ENCODE results near the gene MTPN.

Gene MTPN

GRCh38 chr7:135919071-135919841, 57.9 kb downstream of the MTPN start:
- no peak for DNase-seq

GRCh38 chr7:135918134-135918533, 59.0 kb downstream of the MTPN start:
- DNase-seq, result no peak

- no peak for DNase-seq
Observed at GRCh38 chr7:135917721-135918120, 59.4 kb downstream of the MTPN start.

- DNase-seq, result no peak
Observed at GRCh38 chr7:135914346-135914745, 62.8 kb downstream of the MTPN start.

- DNase-seq, result no peak
Observed at GRCh38 chr7:135913404-135913803, 63.8 kb downstream of the MTPN start.

GRCh38 chr7:135911099-135911498, 66.1 kb downstream of the MTPN start:
- DNase-seq, result no peak

- no peak for DNase-seq
Observed at GRCh38 chr7:135910393-135911036, 66.6 kb downstream of the MTPN start.

- no peak for DNase-seq
Observed at GRCh38 chr7:135905858-135906257, 71.3 kb downstream of the MTPN start.

- DNase-seq, result no peak
Observed at GRCh38 chr7:135905355-135905754, 71.8 kb downstream of the MTPN start.

GRCh38 chr7:135904282-135904681, 72.9 kb downstream of the MTPN start:
- DNase-seq, result no peak

GRCh38 chr7:135901585-135902540, 75.3 kb downstream of the MTPN start:
- no peak for DNase-seq

- no peak for DNase-seq
Observed at GRCh38 chr7:135900065-135900546, 77.1 kb downstream of the MTPN start.

- no peak for DNase-seq
Observed at GRCh38 chr7:135899458-135900064, 77.6 kb downstream of the MTPN start.

- no peak for DNase-seq
Observed at GRCh38 chr7:135898226-135898625, 78.9 kb downstream of the MTPN start.

- no peak for DNase-seq
Observed at GRCh38 chr7:135894816-135895215, 82.3 kb downstream of the MTPN start.

- no peak for DNase-seq
Observed at GRCh38 chr7:135889823-135890222, 87.3 kb downstream of the MTPN start.

- DNase-seq, result no peak
Observed at GRCh38 chr7:135888740-135889139, 88.4 kb downstream of the MTPN start.

- DNase-seq, result no peak
Observed at GRCh38 chr7:135886345-135887132, 90.6 kb downstream of the MTPN start.

GRCh38 chr7:135884495-135885232, 92.5 kb downstream of the MTPN start:
- DNase-seq, result no peak

- DNase-seq, result no peak
Observed at GRCh38 chr7:135879233-135879632, 97.9 kb downstream of the MTPN start.

GRCh38 chr7:135878284-135878683, 98.9 kb downstream of the MTPN start:
- DNase-seq, result no peak

All from activated naive CD4-positive, alpha-beta T cell treated with anti-CD3 and anti-CD28 coated beads, Interleukin-2, amount 50 U/mL, for 16 hours (primary cell).